NCI-H1092 (cell line): ENCODE data around the gene ITIH4.

Source experiments
- DNase-seq: peaks from one replicate; lab custom pipeline; 2025; lab: John Stamatoyannopoulos, UW

ITIH4 gene

DNA sequence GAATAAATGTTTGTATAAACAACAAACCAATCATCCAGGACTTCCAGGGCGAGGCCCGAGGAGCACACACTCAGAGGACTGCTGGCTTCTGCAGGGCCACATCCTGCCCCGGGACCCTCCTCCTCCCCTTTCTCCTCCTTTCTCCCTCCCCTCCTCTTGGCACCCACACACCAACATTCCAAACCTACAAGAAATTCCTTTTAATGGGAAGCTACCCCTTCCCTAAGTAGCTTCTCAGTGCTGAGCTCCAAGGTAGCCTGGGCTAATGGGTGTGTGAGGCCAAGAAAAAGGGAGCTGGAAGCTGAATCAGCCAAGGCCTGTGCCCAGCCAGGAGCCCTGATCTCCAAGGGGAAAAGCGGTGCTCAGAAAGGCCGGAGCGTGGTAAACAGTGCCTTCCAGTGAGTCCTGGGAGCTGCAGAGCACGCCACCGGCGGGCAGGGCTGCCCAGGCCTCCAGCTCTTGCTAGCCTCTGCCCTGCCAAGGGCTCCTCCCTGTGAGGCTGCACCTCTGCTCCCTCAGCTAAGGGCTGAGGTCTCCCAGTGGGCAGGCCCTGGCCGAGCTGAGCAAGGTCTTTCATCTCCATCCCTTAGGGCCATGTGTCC is 32.0 kb downstream of the ITIH4 start:
- no peak for DNase-seq

GRCh38 chr3:52796411-52796810 is 34.1 kb downstream of the ITIH4 start:
- no peak for DNase-seq

DNA sequence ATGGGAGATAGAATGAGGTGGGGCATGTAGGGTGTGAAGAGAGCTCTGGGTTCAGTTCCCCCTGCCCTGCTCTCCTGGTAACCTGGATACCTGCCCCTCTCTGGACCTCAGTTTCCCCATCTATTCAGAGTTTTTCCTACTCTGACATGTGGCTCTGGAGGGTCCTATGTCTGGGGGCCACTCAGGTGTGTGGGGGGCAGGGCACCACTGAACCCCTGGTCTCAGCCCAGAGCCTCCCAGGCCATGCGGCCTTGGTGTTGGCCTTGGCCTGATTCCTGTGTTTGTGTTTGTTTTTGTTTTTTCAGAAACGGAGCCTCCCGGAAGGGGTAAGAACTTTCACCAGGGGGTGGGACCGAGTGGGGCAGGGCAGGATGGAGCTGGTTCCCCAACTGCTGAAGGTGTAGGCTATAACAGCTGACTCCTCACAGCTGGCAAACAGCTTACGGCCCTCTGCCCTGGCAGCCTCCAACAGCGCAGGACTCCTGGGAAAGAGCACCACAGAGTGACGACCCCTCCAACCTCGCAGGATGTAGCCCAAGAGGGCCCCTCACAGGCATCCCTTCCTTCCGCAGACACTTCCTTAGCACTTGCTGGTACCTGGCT is 35.1 kb downstream of the ITIH4 start:
- DNase-seq = no peak

- no peak for DNase-seq
Measured at GRCh38 chr3:52794612-52795099, 35.8 kb downstream of the ITIH4 start, which contains the start of gene ITIH3. Gene ITIH3 (plus strand): TSS chr3:52794796. CDS start chr3:52794804, 8 bp downstream.

GRCh38 chr3:52793702-52794611 is 36.5 kb downstream of the ITIH4 start:
- DNase-seq = no peak

GRCh38 chr3:52792961-52793695 is 37.3 kb downstream of the ITIH4 start:
- DNase-seq = no peak

DNA sequence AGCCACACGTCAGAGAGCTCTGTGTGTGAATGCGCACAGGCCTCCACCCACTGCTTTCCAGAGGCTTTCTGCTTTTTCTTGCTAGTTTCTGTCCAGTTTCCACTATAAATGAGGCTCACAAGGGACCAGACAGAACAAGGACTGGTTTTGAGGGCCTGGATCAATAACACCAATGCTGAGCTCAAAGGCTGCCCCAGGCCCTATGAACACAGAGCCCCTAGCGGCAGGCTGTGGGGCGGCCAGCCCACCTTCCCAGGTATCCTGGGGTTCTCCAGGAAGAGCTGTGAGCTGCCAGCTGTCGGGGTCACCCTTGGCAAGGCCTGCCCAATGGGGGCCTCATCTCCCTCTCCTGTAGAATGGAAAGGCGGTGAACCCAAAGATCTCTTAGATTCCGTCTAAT is 38.1 kb downstream of the ITIH4 start:
- no peak for DNase-seq

DNA sequence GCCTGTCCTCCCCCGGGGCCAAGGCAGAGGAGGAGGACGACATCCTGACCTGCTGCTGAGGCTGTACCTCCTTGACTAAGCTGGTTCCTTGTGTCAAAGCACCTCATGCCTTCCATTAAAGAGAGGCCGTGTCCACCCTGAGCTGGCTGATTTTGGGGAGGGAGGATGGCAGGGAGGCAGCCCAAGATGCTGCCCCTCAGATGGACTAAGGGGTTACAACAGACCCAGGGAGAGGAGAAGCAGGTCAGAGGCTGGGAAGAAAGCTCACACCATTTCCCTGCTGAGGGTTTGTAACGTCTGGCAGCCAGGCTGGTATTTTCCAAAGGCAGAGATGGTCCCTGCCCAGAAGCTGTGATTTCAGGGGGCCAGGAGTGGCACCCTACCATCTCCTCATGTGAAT is 38.5 kb downstream of the ITIH4 start:
- no peak for DNase-seq

DNA sequence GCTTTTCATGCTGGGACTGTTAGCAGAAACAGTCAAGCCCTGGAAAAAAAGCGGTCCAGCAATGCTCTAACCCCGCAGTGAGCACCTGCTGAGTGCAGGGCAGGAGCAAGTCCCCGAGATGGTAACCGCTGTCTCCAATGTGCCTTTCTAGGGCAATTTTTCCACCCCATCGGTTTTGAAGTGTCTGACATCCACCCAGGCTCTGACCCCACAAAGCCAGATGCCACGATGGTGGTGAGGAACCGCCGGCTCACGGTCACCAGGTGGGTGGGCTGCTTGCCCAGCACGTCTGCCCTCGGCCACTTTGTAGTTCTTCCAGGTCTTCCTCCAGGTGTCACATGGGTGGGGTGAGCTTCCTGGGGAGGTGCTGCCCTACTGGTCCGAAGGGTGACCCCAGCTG is 39.1 kb downstream of the ITIH4 start:
- no peak for DNase-seq

DNA sequence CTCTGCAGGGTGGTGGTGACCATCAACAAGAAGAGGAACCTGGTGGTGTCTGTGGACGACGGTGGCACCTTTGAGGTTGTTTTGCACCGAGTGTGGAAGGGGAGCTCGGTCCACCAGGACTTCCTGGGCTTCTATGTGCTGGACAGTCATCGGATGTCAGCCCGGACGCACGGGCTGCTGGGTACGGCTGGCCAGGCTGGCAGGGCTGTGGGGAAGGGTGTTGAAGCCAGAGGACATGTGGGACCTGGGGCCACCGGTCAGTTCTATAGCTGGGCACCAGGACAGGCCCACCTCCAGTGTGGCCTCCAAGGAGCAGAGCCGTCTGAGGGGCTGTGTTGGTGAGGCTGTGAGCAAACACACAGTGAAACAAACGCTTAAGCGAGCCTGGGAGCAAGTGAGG is 39.7 kb downstream of the ITIH4 start:
- DNase-seq = no peak

GRCh38 chr3:52790337-52790736 is 40.1 kb downstream of the ITIH4 start:
- no peak for DNase-seq

GRCh38 chr3:52789746-52790040 is 40.8 kb downstream of the ITIH4 start:
- no peak for DNase-seq

DNA sequence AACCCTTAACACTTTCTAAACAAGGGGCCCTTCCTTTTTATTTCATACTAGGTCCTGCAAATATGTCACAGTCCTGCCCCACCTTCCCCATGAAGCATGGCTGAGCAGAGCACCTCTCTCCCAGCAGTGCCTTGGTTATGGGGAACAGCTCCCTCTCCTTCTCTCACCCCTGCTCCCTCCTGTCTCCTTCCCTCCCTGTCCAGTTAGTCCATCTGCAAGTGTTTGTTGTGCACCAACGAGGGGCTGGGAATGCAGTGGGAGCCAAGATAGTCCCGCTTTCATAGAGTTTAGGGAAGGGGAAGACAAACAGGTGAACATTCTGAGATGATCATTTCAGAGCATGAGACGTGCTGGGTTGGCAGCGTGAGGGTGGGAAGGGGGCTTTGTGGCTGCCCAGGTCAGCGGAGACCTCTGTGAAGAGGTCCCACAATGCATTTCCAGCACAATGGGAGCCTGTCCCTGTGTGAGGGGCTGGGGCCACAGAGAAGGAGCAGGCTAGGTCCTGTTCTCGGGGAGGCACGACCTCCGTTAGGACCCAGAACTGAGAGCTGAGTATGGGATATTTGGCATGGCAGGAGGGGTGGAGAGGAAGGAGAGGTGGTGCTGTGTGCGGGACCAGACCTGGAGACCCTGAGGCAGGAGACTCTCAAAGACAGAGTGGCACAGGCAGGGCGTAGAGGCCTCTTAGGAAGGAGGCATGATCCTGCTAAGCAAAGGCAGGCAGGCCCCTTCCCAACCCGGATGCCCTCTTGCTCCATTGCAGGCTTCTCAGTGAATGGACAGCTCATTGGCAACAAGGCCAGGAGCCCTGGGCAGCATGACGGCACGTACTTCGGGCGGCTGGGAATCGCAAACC is 41.4 kb downstream of the ITIH4 start:
- no peak for DNase-seq

- no peak for DNase-seq
Measured at GRCh38 chr3:52787672-52788625, 42.5 kb downstream of the ITIH4 start.

- DNase-seq = no peak
Measured at GRCh38 chr3:52787246-52787645, 43.2 kb downstream of the ITIH4 start.

- no peak for DNase-seq
Measured at GRCh38 chr3:52786330-52787215, 43.9 kb downstream of the ITIH4 start.

DNA sequence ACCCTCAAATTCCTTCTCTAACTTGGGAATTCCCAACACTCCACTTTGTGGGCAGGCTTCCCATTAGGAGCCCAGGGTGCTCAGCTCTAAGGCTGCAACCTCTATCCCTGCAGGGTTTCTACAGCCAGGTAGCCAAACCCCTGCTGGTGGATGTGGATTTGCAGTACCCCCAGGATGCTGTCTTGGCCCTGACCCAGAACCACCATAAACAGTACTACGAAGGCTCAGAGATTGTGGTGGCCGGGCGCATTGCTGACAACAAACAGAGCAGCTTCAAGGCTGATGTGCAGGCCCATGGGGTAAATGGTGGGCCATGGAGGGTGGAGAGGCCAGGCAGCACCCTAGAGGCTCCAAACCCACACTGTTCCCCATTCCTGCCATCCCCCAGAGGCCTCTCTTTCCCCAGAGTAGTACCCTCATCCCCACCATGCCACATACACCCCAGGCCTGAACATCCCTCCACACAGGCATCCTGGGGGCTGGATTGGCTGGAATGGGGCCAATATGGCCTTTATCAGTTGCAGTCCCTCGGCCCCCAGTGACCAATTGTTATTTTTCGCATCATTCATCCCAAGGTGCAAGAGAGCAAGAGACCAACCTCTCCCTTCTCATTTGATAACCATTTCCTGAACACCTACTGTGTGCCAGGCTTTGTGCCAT is 45.4 kb downstream of the ITIH4 start:
- DNase-seq = no peak

GRCh38 chr3:52784021-52784621 is 46.4 kb downstream of the ITIH4 start:
- no peak for DNase-seq
